Liver (tissue), 3 donors: Measurements from ENCODE around the gene CYFIP1.

Source experiments
- EGR1 ChIP-seq, 2 donors: IDR thresholded peaks; 2 replicates each; pipeline ENCODE4 v1.6.1; 2016 to 2018; ENCODE audit warnings: antibody characterized with exemption in 2 of 2, low read depth in 2 of 2
- GABPA ChIP-seq, 2 donors: IDR thresholded peaks in 1 of 2; conservative IDR thresholded peaks in 1 of 2; 2 replicates each; pipeline ENCODE4 v1.6.1; 2016; ENCODE audit warnings: antibody characterized with exemption in 2 of 2, mild to moderate bottlenecking in 1 of 2, moderate library complexity in 1 of 2
- HNF4A ChIP-seq, 2 donors: conservative IDR thresholded peaks; 2 replicates each; pipeline ENCODE4 v1.6.1; 2016; ENCODE audit warnings: antibody characterized with exemption in 2 of 2, mild to moderate bottlenecking in 2 of 2
- HNF4G ChIP-seq: IDR thresholded peaks from 2 replicates; pipeline ENCODE4 v1.6.1; 2016; ENCODE audit warnings: antibody characterized with exemption
- RAD21 ChIP-seq, 2 donors: IDR thresholded peaks; 2 replicates each; pipeline ENCODE4 v1.6.1; 2016; ENCODE audit warnings: antibody characterized with exemption in 2 of 2, mild to moderate bottlenecking in 2 of 2
- SP1 ChIP-seq: IDR thresholded peaks from 2 replicates; pipeline ENCODE4 v1.6.1; 2018; ENCODE audit warnings: antibody characterized with exemption, mild to moderate bottlenecking
- TAF1 ChIP-seq: conservative IDR thresholded peaks from 2 replicates; pipeline ENCODE4 v1.6.1; 2016; ENCODE audit warnings: antibody characterized with exemption, mild to moderate bottlenecking
- TF ChIP-seq, protein P1 (sequence below): fragments of 150-350 bp; IDR thresholded peaks from 2 replicates; pipeline ENCODE4 v1.5.1; 2017; ENCODE audit warnings: improper control_type of control experiment, low read depth, low read length; ENCODE audit not compliant: missing input control
- TF ChIP-seq, protein P2 (sequence below): IDR thresholded peaks from 2 replicates; pipeline ENCODE4 v1.6.1; 2016; ENCODE audit warnings: antibody characterized with exemption
- TF ChIP-seq, protein P3 (sequence below): IDR thresholded peaks from 2 replicates; pipeline ENCODE4 v1.6.1; 2016; ENCODE audit warnings: antibody characterized with exemption
- donor health status: healthy.
- donor health status: healthy.

DNA sequence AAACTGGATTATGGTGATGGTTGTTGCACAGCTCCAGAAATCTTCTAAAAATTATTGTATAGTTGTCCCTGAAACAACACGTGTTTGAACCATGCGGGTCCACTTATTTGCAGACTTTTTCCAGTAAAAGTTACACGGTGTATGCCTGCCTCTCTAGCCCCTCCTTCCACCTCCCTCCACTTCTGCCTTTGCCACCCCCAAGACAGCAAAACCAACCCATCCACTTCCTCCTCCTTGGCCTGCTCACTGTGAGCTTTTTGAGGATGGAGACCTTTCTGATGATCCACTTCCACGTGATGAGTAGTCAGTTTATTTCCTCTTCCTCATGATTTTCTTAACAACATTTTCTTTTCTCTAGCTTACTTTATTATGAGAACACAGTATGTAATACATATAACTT is 5.4 kb downstream of the CYFIP1 start:
- TF ChIP-seq TAF1: no peak
- TF ChIP-seq, protein P1, sequence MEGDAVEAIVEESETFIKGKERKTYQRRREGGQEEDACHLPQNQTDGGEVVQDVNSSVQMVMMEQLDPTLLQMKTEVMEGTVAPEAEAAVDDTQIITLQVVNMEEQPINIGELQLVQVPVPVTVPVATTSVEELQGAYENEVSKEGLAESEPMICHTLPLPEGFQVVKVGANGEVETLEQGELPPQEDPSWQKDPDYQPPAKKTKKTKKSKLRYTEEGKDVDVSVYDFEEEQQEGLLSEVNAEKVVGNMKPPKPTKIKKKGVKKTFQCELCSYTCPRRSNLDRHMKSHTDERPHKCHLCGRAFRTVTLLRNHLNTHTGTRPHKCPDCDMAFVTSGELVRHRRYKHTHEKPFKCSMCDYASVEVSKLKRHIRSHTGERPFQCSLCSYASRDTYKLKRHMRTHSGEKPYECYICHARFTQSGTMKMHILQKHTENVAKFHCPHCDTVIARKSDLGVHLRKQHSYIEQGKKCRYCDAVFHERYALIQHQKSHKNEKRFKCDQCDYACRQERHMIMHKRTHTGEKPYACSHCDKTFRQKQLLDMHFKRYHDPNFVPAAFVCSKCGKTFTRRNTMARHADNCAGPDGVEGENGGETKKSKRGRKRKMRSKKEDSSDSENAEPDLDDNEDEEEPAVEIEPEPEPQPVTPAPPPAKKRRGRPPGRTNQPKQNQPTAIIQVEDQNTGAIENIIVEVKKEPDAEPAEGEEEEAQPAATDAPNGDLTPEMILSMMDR: no peak
- TF ChIP-seq SP1: no peak
- TF ChIP-seq, protein P2, sequence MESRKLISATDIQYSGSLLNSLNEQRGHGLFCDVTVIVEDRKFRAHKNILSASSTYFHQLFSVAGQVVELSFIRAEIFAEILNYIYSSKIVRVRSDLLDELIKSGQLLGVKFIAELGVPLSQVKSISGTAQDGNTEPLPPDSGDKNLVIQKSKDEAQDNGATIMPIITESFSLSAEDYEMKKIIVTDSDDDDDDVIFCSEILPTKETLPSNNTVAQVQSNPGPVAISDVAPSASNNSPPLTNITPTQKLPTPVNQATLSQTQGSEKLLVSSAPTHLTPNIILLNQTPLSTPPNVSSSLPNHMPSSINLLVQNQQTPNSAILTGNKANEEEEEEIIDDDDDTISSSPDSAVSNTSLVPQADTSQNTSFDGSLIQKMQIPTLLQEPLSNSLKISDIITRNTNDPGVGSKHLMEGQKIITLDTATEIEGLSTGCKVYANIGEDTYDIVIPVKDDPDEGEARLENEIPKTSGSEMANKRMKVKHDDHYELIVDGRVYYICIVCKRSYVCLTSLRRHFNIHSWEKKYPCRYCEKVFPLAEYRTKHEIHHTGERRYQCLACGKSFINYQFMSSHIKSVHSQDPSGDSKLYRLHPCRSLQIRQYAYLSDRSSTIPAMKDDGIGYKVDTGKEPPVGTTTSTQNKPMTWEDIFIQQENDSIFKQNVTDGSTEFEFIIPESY: no peak
- TF ChIP-seq HNF4G: no peak
- TF ChIP-seq, protein P3, sequence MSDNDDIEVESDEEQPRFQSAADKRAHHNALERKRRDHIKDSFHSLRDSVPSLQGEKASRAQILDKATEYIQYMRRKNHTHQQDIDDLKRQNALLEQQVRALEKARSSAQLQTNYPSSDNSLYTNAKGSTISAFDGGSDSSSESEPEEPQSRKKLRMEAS: no peak
- no peak for TF ChIP-seq RAD21 (IDR thresholded peaks at IDR 0.05)
- no peak for TF ChIP-seq GABPA (IDR thresholded peaks at IDR 0.05 in 1 of 2, conservative IDR thresholded peaks at IDR 0.05 in 1 of 2)
- TF ChIP-seq HNF4A (conservative IDR thresholded peaks at IDR 0.05): no peak
- TF ChIP-seq EGR1 (IDR thresholded peaks at IDR 0.05; ENCODE audit: low read depth in 2 of 2): no peak
